ENCODE measurements around the gene AFF4.

GRCh38 chr5:132928062-132928407 is 35.4 kb downstream of the AFF4 start:
- TF ChIP-seq, protein P1, sequence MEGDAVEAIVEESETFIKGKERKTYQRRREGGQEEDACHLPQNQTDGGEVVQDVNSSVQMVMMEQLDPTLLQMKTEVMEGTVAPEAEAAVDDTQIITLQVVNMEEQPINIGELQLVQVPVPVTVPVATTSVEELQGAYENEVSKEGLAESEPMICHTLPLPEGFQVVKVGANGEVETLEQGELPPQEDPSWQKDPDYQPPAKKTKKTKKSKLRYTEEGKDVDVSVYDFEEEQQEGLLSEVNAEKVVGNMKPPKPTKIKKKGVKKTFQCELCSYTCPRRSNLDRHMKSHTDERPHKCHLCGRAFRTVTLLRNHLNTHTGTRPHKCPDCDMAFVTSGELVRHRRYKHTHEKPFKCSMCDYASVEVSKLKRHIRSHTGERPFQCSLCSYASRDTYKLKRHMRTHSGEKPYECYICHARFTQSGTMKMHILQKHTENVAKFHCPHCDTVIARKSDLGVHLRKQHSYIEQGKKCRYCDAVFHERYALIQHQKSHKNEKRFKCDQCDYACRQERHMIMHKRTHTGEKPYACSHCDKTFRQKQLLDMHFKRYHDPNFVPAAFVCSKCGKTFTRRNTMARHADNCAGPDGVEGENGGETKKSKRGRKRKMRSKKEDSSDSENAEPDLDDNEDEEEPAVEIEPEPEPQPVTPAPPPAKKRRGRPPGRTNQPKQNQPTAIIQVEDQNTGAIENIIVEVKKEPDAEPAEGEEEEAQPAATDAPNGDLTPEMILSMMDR (IDR thresholded peaks at IDR 0.05 in 4 of 5, conservative IDR thresholded peaks at IDR 0.05 in 1 of 5): no peak
- no peak for TF ChIP-seq POLR2A (IDR thresholded peaks at IDR 0.05)
